ENCODE data around the gene NXNL1. TPM values are rescaled to one million over a fixed set of nuclear protein-coding genes. Genes with fewer than 3 reads are reported as not detected.

NXNL1 gene
- total RNA-seq, 1 experiment from 2014 or later, result not detected

GRCh38 chr19:17414097-17414496 is 46.6 kb downstream of the NXNL1 start:
- ATAC-seq (no peak), DNase-seq (ENCODE audit: low read depth, low spot score) (no peak)
- Histone ChIP-seq H3K9me3 (ENCODE audit: control insufficient read depth in 1 of 2, insufficient read depth in 1 of 2, low read depth in 1 of 2, low read length in 2 of 2) (no peaks in the 10 kb centered on the region), H3K27me3 (ENCODE audit: insufficient read depth, low read length) (no peaks in the 10 kb centered on the region), H3K79me2 (ENCODE audit: insufficient read depth, low read length) (no peaks in the 10 kb centered on the region), H4K20me1 (ENCODE audit: insufficient read depth) (no peaks in the 10 kb centered on the region), H3K9ac (ENCODE audit: low read length) (no peak overlapping the region), H3K4me1 (ENCODE audit: control insufficient read depth in 1 of 2, insufficient read depth in 2 of 2, low read length in 2 of 2) (peaks cover 5 to 11% of the 10 kb centered on the region in 2 experiments; a peak in 3 of 4 replicates), H3K4me3 (replicated peaks in 1 of 2; ENCODE audit: low read depth in 1 of 2, low read length in 2 of 2) (no peak overlapping the region), H3K9me2 (ENCODE audit: insufficient read depth) (no peaks in the 10 kb centered on the region), H3K4me2 (ENCODE audit: low read length) (no peak overlapping the region), H2AFZ (ENCODE audit: low read depth, low read length, poor library complexity, severe bottlenecking) (no peak overlapping the region), H3K27ac (ENCODE audit: low read depth, low read length) (no peak overlapping the region), H3K36me3 (ENCODE audit: control insufficient read depth in 1 of 2, insufficient read depth in 2 of 2, low read length in 2 of 2) (no peaks in the 10 kb centered on the region)
- RAD21 ChIA-PET (ENCODE audit: low non-redundant PET in 1 of 2, low total read pairs in 2 of 2, uncharacterized antibody in 2 of 2, unreplicated experiment in 2 of 2), result no interaction called here
- CTCF ChIA-PET, result no interaction called here
- POLR2A ChIA-PET, result no interaction called here
- TF ChIP-seq CTCF (IDR thresholded peaks at IDR 0.05 in 2 of 3, conservative IDR thresholded peaks at IDR 0.05 in 1 of 3; ENCODE audit: borderline replicate concordance in 1 of 3, insufficient read depth in 1 of 3, low read depth in 2 of 3, low read length in 2 of 3) (no peak), POLR2AphosphoS5 (IDR thresholded peaks at IDR 0.05; ENCODE audit: low read depth, low read length) (no peak), RAD21 (IDR thresholded peaks at IDR 0.05; ENCODE audit: low read depth) (no peak), MAX (IDR thresholded peaks at IDR 0.05) (no peak), REST (IDR thresholded peaks at IDR 0.05; ENCODE audit: low read depth) (no peak), ATF3 (IDR thresholded peaks at IDR 0.05) (no peak), YY1 (IDR thresholded peaks at IDR 0.05; ENCODE audit: extremely low read depth, insufficient replicate concordance, low read depth, low read length) (no peak), SRF (IDR thresholded peaks at IDR 0.05; ENCODE audit: low read depth) (no peak), SIN3A (IDR thresholded peaks at IDR 0.05; ENCODE audit: low read depth) (no peak), CEBPB (IDR thresholded peaks at IDR 0.05; ENCODE audit: low read depth) (no peak), ELF1 (IDR thresholded peaks at IDR 0.05; ENCODE audit: borderline replicate concordance, low read depth) (no peak)
- BruUV-seq (replicated peaks), result no TSS peak
- intact Hi-C loops (cut with micrococcal nuclease), result no loop called here
